Prostate gland (tissue), 2 donors: ENCODE measurements around the gene MTPN.

ENCODE experiments used
- CTCF ChIP-seq, 4 experiments: fragments of 200-600 bp in 2 of 4; fragments of 450-650 bp in 2 of 4; sonication (generic) in 2 of 4; IDR thresholded peaks; 1 replicate in 3 of 4; 2 replicates in 1 of 4; pipeline ENCODE4 v1.5.1; 2016 to 2019; ENCODE audit warnings: antibody characterized with exemption in 4 of 4, mild to moderate bottlenecking in 2 of 4, moderate library complexity in 2 of 4
- POLR2A ChIP-seq: fragments of 450-650 bp; IDR thresholded peaks from one replicate; pipeline ENCODE4 v1.6.1; 2016; ENCODE audit warnings: antibody characterized with exemption, mild to moderate bottlenecking

DNA sequence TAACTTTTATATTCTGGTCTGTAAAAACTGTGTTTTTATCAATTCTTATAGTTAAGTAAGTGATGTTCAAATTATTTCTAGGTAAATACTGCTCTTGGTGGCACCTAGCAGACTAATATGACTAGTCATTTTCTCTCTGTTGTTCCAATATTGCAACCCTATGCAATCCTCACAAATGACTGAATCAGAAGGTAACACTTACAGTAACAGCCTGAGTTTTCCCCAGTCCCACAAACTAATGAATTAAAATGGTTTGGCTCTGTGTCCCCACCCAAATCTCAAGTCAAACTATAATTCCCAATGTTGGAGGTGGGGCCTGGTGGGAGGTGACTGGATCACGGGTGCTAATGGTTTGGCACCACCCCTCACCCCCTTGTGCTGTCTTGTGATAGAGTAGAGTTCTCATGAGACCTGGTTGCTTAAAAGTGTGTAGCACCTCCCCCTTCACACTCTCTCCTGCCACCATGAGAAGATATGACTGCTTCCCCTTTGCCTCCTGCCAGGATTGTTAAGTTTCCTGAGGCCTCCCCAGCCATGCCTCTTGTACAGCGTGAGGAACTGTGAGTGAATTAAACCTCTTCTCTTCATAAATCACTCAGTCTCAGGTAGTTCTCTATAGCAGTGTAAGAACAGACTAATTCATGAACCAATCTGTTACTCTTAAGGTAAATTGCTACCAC lies 43.5 kb downstream of the MTPN start:
- no peak for TF ChIP-seq POLR2A
- no peak for TF ChIP-seq CTCF (IDR thresholded peaks at IDR 0.05)
